SK-N-SH (cell line): ENCODE data around the gene ISM1. TPM values are rescaled to one million over a fixed set of nuclear protein-coding genes. Genes with fewer than 3 reads are reported as not detected.
A peak's percentile ranks its signal among the peaks of the same experiment; 100 is the strongest.

Experiments
- CTCF ChIA-PET: fragments of 300-600, 350-600 bp; formaldehyde crosslinking; extraction: SDS; loops from one replicate; lab custom pipeline; 2021; lab: Yijun Ruan, JAX
- POLR2A ChIA-PET: fragments of 350-600 bp; sonication (Branson Sonifier 250); formaldehyde crosslinking; extraction: SDS; loops from one replicate; lab custom pipeline; 2020; ENCODE audit warnings: antibody characterized with exemption, inconsistent platforms; lab: Yijun Ruan, JAX
- DNase-seq: peaks from one replicate; pipeline ENCODE4 v3.0.0; 2012
- H2AFZ ChIP-seq: fragments of 200-600 bp; sonication (generic); 2 replicates; pipeline ENCODE4 v1.8.1; 2016; ENCODE audit warnings: antibody characterized with exemption, mild to moderate bottlenecking, low read depth
- H3F3A ChIP-seq: fragments of 200-600 bp; sonication (generic); replicated peaks from 2 replicates; pipeline ENCODE3; 2016; ENCODE audit warnings: antibody characterized with exemption, mild to moderate bottlenecking; ENCODE audit not compliant: insufficient read depth
- H3K27ac ChIP-seq, 2 experiments: fragments of 200-500 bp in 1 of 2; fragments of 200-600 bp in 1 of 2; sonication (Bioruptor generic) in 1 of 2; sonication (generic), shearing (Covaris generic) in 1 of 2; 2 replicates each; pipeline versions ENCODE4 v1.5.1 to v1.6.1; 2014 to 2016; ENCODE audit warnings: low read depth in 2 of 2, inconsistent platforms in 1 of 2, low read length in 1 of 2, mild to moderate bottlenecking in 1 of 2, mixed read lengths in 1 of 2
- H3K27me3 ChIP-seq: fragments of 200-600 bp; sonication (generic), shearing (Covaris generic); 2 replicates; pipeline ENCODE4 v1.6.1; 2016; ENCODE audit warnings: mixed run types; ENCODE audit not compliant: insufficient read depth
- H3K36me3 ChIP-seq, 2 experiments: fragments of 200-500 bp in 1 of 2; fragments of 200-600 bp in 1 of 2; sonication (Bioruptor generic) in 1 of 2; sonication (generic) in 1 of 2; replicated peaks in 1 of 2; 2 replicates each; pipeline versions ENCODE3 to v1.5.1; 2014 to 2016; ENCODE audit warnings: low read length in 1 of 2, mild to moderate bottlenecking in 1 of 2; ENCODE audit not compliant: insufficient read depth in 2 of 2, control insufficient read depth in 1 of 2
- H3K4me1 ChIP-seq, 2 experiments: fragments of 200-500 bp in 1 of 2; fragments of 200-600 bp in 1 of 2; sonication (Bioruptor generic) in 1 of 2; sonication (generic), shearing (Covaris generic) in 1 of 2; 2 replicates each; pipeline versions ENCODE4 v1.5.1 to v1.6.1; 2014 to 2016; ENCODE audit warnings: low read depth in 1 of 2, low read length in 1 of 2, mixed run types in 1 of 2; ENCODE audit not compliant: insufficient read depth in 2 of 2, control insufficient read depth in 1 of 2
- H3K4me2 ChIP-seq: fragments of 200-600 bp; sonication (generic), shearing (Covaris generic); 2 replicates; pipeline ENCODE4 v1.6.1; 2017; ENCODE audit warnings: mixed run types
- H3K4me3 ChIP-seq, 2 experiments: fragments of 200-500 bp in 1 of 2; fragments of 200-600 bp in 1 of 2; sonication (Bioruptor generic) in 1 of 2; sonication (generic), shearing (Covaris generic) in 1 of 2; 2 replicates each; pipeline versions ENCODE4 v1.5.1 to v1.8.1; 2014 to 2016; ENCODE audit warnings: low read depth in 2 of 2, inconsistent platforms in 1 of 2, low read length in 1 of 2, mild to moderate bottlenecking in 1 of 2, mixed read lengths in 1 of 2, moderate library complexity in 1 of 2
- H3K79me2 ChIP-seq: fragments of 200-600 bp; sonication (generic); 2 replicates; pipeline ENCODE4 v1.8.1; 2017; ENCODE audit warnings: mild to moderate bottlenecking; ENCODE audit not compliant: insufficient read depth
- H3K9ac ChIP-seq: fragments of 200-600 bp; sonication (generic); 2 replicates; pipeline ENCODE4 v1.6.1; 2017; ENCODE audit warnings: mixed run types
- H3K9me2 ChIP-seq: fragments of 200-600 bp; sonication (generic); 2 replicates; pipeline ENCODE4 v1.6.1; 2017; ENCODE audit warnings: mixed run types
- H3K9me3 ChIP-seq: fragments of 200-600 bp; sonication (generic); 2 replicates; pipeline ENCODE4 v1.6.1; 2017; ENCODE audit warnings: mixed run types, mild to moderate bottlenecking, moderate library complexity
- H4K20me1 ChIP-seq: fragments of 200-600 bp; sonication (generic); 2 replicates; pipeline ENCODE4 v1.6.1; 2017; ENCODE audit warnings: mild to moderate bottlenecking, mixed run types; ENCODE audit not compliant: insufficient read depth
- CHD2 ChIP-seq: fragments of 150-350 bp; IDR thresholded peaks from 2 replicates; pipeline ENCODE4 v1.6.1; 2018; ENCODE audit warnings: low read length; ENCODE audit not compliant: partially characterized antibody
- CTCF ChIP-seq: fragments of 200-600 bp; sonication (generic); IDR thresholded peaks from 2 replicates; pipeline ENCODE4 v1.6.1; 2017; ENCODE audit warnings: antibody characterized with exemption, mild to moderate bottlenecking, moderate library complexity
- ELF1 ChIP-seq: IDR thresholded peaks from 2 replicates; pipeline ENCODE4 v1.4.0; 2012
- EZH2phosphoT487 ChIP-seq: fragments of 200-600 bp; sonication (generic); IDR thresholded peaks from 2 replicates; pipeline ENCODE4 v1.6.1; 2017; ENCODE audit warnings: low read depth, mixed run types, mild to moderate bottlenecking, antibody characterized with exemption, moderate library complexity, borderline replicate concordance
- FOXJ3 ChIP-seq: sonication (generic); formaldehyde crosslinking; IDR thresholded peaks from 2 replicates; pipeline ENCODE4 v1.5.1; 2020; ENCODE audit warnings: mild to moderate bottlenecking, missing genetic modification reagents
- JUND ChIP-seq: IDR thresholded peaks from 2 replicates; pipeline ENCODE4 v1.4.0; 2012
- MEF2A ChIP-seq: IDR thresholded peaks from 2 replicates; pipeline ENCODE4 v1.4.0; 2012; ENCODE audit warnings: low read depth, borderline replicate concordance
- MXI1 ChIP-seq: IDR thresholded peaks from 2 replicates; pipeline ENCODE4 v1.6.1; 2012; ENCODE audit warnings: mild to moderate bottlenecking, low read depth, low read length, improper control_type of control experiment
- NFIC ChIP-seq: IDR thresholded peaks from 2 replicates; pipeline ENCODE4 v1.4.0; 2012; ENCODE audit warnings: borderline replicate concordance
- NRF1 ChIP-seq: IDR thresholded peaks from 2 replicates; pipeline ENCODE4 v1.6.1; 2012; ENCODE audit warnings: low read depth, mild to moderate bottlenecking, low read length
- PBX3 ChIP-seq: IDR thresholded peaks from 2 replicates; pipeline ENCODE4; 2012
- POLR2AphosphoS5 ChIP-seq: IDR thresholded peaks from 2 replicates; pipeline ENCODE4 v1.6.1; 2012; ENCODE audit warnings: low read depth, low read length
- RAD21 ChIP-seq: IDR thresholded peaks from 2 replicates; pipeline ENCODE4 v1.6.1; 2012; ENCODE audit warnings: mild to moderate bottlenecking, low read length
- RFX5 ChIP-seq: IDR thresholded peaks from 2 replicates; pipeline ENCODE4 v1.6.1; 2012; ENCODE audit warnings: mild to moderate bottlenecking, improper control_type of control experiment, low read length
- SMC3 ChIP-seq: IDR thresholded peaks from 2 replicates; pipeline ENCODE4 v1.6.1; 2012; ENCODE audit warnings: low read depth, low read length, improper control_type of control experiment
- TAF1 ChIP-seq: IDR thresholded peaks from 2 replicates; pipeline ENCODE4 v1.6.1; 2012; ENCODE audit warnings: low read depth, mild to moderate bottlenecking, low read length, moderate library complexity, borderline replicate concordance
- TEAD4 ChIP-seq: IDR thresholded peaks from 2 replicates; pipeline ENCODE4 v1.4.0; 2012; ENCODE audit warnings: mild to moderate bottlenecking, borderline replicate concordance; ENCODE audit not compliant: insufficient read depth
- USF1 ChIP-seq: IDR thresholded peaks from 2 replicates; pipeline ENCODE4 v1.4.0; 2012; ENCODE audit warnings: low read depth, borderline replicate concordance
- ZBTB33 ChIP-seq: IDR thresholded peaks from 2 replicates; pipeline ENCODE4 v1.4.0; 2012; ENCODE audit warnings: low read depth, borderline replicate concordance
- WGBS: methylation state at CpG from one replicate; pipeline ENCODE4 v1.1.6; 2017; ENCODE audit warnings: low lambda C conversion rate; 5-methylcytosine and 5-hydroxymethylcytosine counted together
- polyA plus RNA-seq, 3 experiments: library from polyadenylated mRNA; depleted of rRNA; stranded (reverse); fragments of >200 nt; gene quantifications; 2 replicates each; pipeline ENCODE4 v1.2.3, GENCODE V29; 2012
- TF ChIP-seq, protein P1 (sequence below): fragments of 150-350 bp; IDR thresholded peaks from 2 replicates; pipeline ENCODE4 v1.6.1; 2016; ENCODE audit warnings: mild to moderate bottlenecking, low read depth, low read length
- TF ChIP-seq, protein P2 (sequence below): IDR thresholded peaks from 2 replicates; pipeline ENCODE4 v1.4.0; 2012; ENCODE audit warnings: low read depth

Gene ISM1
- not detected in 2 replicates for polyA plus RNA-seq (2012; rRNA removed)
- polyA plus RNA-seq (2012; cell fraction: cytosol; rRNA removed) = not detected in 2 replicates
- polyA plus RNA-seq (2012; cell fraction: nucleus; rRNA removed) = not detected in 2 replicates

- WGBS = 3% methylated on average over 11 of the region's 39 CpGs
- H3K4me1 ChIP-seq = peaks cover 0 to 14% of the 10 kb centered on the region in 2 experiments; a peak in 1 of 4 replicates
- no peaks in the 10 kb centered on the region for H4K20me1 ChIP-seq
- H3K36me3 ChIP-seq = no peaks in the 10 kb centered on the region
- H3K4me3 ChIP-seq = peak within 1 kb of the TSS; percentile 43; a peak in 3 of 4 replicates
- ChIA-PET POLR2A (no interaction called here), CTCF (interaction anchor here (1.2 kb wide), 1 partner anchor 41 kb away, joined by 6 read pairs; no protein-coding TSS in a partner anchor)
- H3K79me2 ChIP-seq = no peaks in the 10 kb centered on the region
- H3K27me3 ChIP-seq = peaks cover 44% of the 10 kb centered on the region
- peak within 1 kb of the TSS; percentile 79 for H3K4me2 ChIP-seq
- no peak within 1 kb of the TSS for H3K27ac ChIP-seq
- H3K9ac ChIP-seq = no peak within 1 kb of the TSS
- no peaks in the 10 kb centered on the region for H3F3A ChIP-seq
- H3K9me2 ChIP-seq = no peaks in the 10 kb centered on the region
- no peak for TF ChIP-seq NRF1
- no peak for TF ChIP-seq RAD21
- no peak for TF ChIP-seq CHD2
- TF ChIP-seq MXI1 = no peak
- TF ChIP-seq RFX5 = no peak
- TF ChIP-seq JUND = no peak
- no peak for TF ChIP-seq SMC3
- H3K9me3 ChIP-seq = no peaks in the 10 kb centered on the region
- no peak within 1 kb of the TSS for H2AFZ ChIP-seq
- peak; percentile 68 for DNase-seq
Observed at GRCh38 chr20:13220904-13221297, at the start of gene ISM1. Gene ISM1 (plus strand): TSS chr20:13221274. CDS start chr20:13221777, 503 bp downstream.

DNA sequence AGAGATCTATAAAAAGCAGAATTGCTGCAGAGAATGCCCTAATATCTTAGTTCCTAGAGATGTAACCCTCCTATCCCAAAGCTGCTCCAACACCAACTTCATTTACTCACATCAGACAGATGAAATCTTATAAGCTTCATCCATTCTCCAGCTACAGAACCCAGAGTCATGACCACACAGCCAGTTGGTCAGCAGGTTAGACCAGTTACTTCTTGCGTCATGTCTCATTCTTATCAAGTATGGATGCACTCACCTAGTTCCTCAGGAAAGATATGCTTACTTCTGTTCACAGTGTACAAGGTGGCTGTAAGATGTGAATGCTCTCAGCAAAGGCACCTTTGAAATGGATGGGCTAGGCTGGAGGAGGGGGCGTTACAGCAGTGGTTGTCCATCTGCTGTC lies 47.9 kb upstream of the ISM1 start:
- ChIA-PET CTCF (no interaction called here), POLR2A (no interaction called here)
- Histone ChIP-seq H4K20me1 (no peaks in the 10 kb centered on the region), H3K27me3 (no peaks in the 10 kb centered on the region), H3K9me2 (no peaks in the 10 kb centered on the region), H3K4me1 (no peaks in the 10 kb centered on the region), H3K9ac (no peak overlapping the region), H3K4me2 (no peak overlapping the region), H3K27ac (no peak overlapping the region), H3K4me3 (no peak overlapping the region), H2AFZ (no peak overlapping the region), H3K79me2 (no peaks in the 10 kb centered on the region), H3F3A (no peaks in the 10 kb centered on the region), H3K9me3 (no peaks in the 10 kb centered on the region), H3K36me3 (no peaks in the 10 kb centered on the region)
- DNase-seq = no peak
- 23% methylated on average over 2 of the region's 2 CpGs for WGBS
- TF ChIP-seq POLR2AphosphoS5 (no peak), USF1 (no peak), SMC3 (no peak), CTCF (no peak), CHD2 (no peak), TEAD4 (no peak), JUND (no peak), FOXJ3 (no peak), ELF1 (no peak), ZBTB33 (no peak), RFX5 (no peak), EZH2phosphoT487 (no peak), PBX3 (no peak), NFIC (no peak), MEF2A (no peak), TAF1 (no peak)
- TF ChIP-seq, protein P1, sequence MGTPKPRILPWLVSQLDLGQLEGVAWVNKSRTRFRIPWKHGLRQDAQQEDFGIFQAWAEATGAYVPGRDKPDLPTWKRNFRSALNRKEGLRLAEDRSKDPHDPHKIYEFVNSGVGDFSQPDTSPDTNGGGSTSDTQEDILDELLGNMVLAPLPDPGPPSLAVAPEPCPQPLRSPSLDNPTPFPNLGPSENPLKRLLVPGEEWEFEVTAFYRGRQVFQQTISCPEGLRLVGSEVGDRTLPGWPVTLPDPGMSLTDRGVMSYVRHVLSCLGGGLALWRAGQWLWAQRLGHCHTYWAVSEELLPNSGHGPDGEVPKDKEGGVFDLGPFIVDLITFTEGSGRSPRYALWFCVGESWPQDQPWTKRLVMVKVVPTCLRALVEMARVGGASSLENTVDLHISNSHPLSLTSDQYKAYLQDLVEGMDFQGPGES = no peak
- TF ChIP-seq, protein P2, sequence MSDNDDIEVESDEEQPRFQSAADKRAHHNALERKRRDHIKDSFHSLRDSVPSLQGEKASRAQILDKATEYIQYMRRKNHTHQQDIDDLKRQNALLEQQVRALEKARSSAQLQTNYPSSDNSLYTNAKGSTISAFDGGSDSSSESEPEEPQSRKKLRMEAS = no peak
